ENCODE results near the gene PTPN9.
"Not testable (repeated sequence)": the region's sequence is repeated elsewhere in the genome, so short reads cannot be mapped to it uniquely, and the experiment has no call there.

PTPN9 gene

GRCh38 chr15:75578948-75579920 lies at the start of gene PTPN9:
Gene PTPN9 (minus strand): TSS chr15:75579315. CDS start chr15:75578776, 539 bp downstream.
- peak; percentile 72 for DNase-seq

GRCh38 chr15:75625542-75626347 lies 46.6 kb upstream of the PTPN9 start, which contains the start of gene SNUPN:
Gene SNUPN (minus strand): TSS chr15:75625725. CDS start chr15:75621051, 4,674 bp downstream.
- peak; percentile 96 for DNase-seq

GRCh38 chr15:75622505-75622904 lies 43.4 kb upstream of the PTPN9 start:
- no peak for DNase-seq

- no peak for DNase-seq
These were observed 41.8 kb upstream of the PTPN9 start for GRCh38 chr15:75620841-75621391.

GRCh38 chr15:75620058-75620820 lies 41.1 kb upstream of the PTPN9 start:
- no peak for DNase-seq

- no peak for DNase-seq
These were observed 37.7 kb upstream of the PTPN9 start for GRCh38 chr15:75616766-75617165.

- no peak for DNase-seq
These were observed 27.9 kb upstream of the PTPN9 start for GRCh38 chr15:75606711-75607699.

- DNase-seq, result no peak
These were observed 26.9 kb upstream of the PTPN9 start for GRCh38 chr15:75606026-75606425.

- no peak for DNase-seq
These were observed 20.3 kb upstream of the PTPN9 start for GRCh38 chr15:75599401-75599800.

GRCh38 chr15:75598361-75598760 lies 19.2 kb upstream of the PTPN9 start:
- DNase-seq, result no peak

GRCh38 chr15:75597667-75598341 lies 18.7 kb upstream of the PTPN9 start:
- DNase-seq, result no peak

GRCh38 chr15:75596703-75597345 lies 17.7 kb upstream of the PTPN9 start:
- no peak for DNase-seq

- DNase-seq, result no peak
These were observed 15.2 kb upstream of the PTPN9 start for GRCh38 chr15:75594276-75594675.

- no peak for DNase-seq
These were observed 12.7 kb upstream of the PTPN9 start for GRCh38 chr15:75591655-75592364.

- DNase-seq, result no peak
These were observed 11.1 kb upstream of the PTPN9 start for GRCh38 chr15:75590239-75590638.

- no peak for DNase-seq
These were observed 10.0 kb upstream of the PTPN9 start for GRCh38 chr15:75589071-75589470.

- not testable (repeated sequence) for DNase-seq
These were observed 7.3 kb upstream of the PTPN9 start for GRCh38 chr15:75586422-75586821.

GRCh38 chr15:75584121-75584520 lies 5.0 kb upstream of the PTPN9 start:
- no peak for DNase-seq

GRCh38 chr15:75583701-75584100 lies 4.6 kb upstream of the PTPN9 start:
- no peak for DNase-seq

Measured in stimulated activated naive CD4-positive, alpha-beta T cell treated with Interleukin-2 at 50 U/mL for 16 hours (primary cell).